Hematopoietic multipotent progenitor cell treated with erythropoietin and hydrocortisone succinate and interleukin-3 and kit ligand, for 8 days (in vitro differentiated cells): Measurements from ENCODE around the gene EXOC3L4.

ENCODE experiments used
- DNase-seq: peaks from one replicate; pipeline ENCODE4 v3.0.0-alpha.2; 2015

EXOC3L4 gene

GRCh38 chr14:103156651-103157378, 62.3 kb downstream of the EXOC3L4 start:
- DNase-seq, result no peak

- no peak for DNase-seq
These were observed 63.4 kb downstream of the EXOC3L4 start for GRCh38 chr14:103157969-103158368.

- DNase-seq, result no peak
These were observed 64.2 kb downstream of the EXOC3L4 start for GRCh38 chr14:103158688-103159087.
